Tibial nerve (tissue), 4 donors: Measurements from ENCODE around the gene CLECL1. TPM values are rescaled to one million over a fixed set of nuclear protein-coding genes. Genes with fewer than 3 reads are reported as not detected.
"Not testable (repeated sequence)": the region's sequence is repeated elsewhere in the genome, so short reads cannot be mapped to it uniquely, and the experiment has no call there.

ENCODE experiments used
- DNase-seq, 2 donors: peaks; one replicate each; pipeline ENCODE4 v3.0.0-alpha.2; 2019; ENCODE audit warnings: low spot score in 2 of 2
- H3K27ac ChIP-seq, 4 donors: fragments of 200-600 bp; sonication (generic) in 3 of 4; one replicate each; pipeline ENCODE4 v1.5.1; 2017 to 2019; ENCODE audit warnings: mild to moderate bottlenecking in 1 of 4
- H3K27me3 ChIP-seq, 2 donors: fragments of 200-600 bp; sonication (generic) in 1 of 2; one replicate each; pipeline versions ENCODE4 v1.5.1 to v1.6.0; 2017 to 2019
- H3K36me3 ChIP-seq, 3 donors: fragments of 200-600 bp; sonication (generic); one replicate each; pipeline ENCODE4 v1.5.1; 2018 to 2019
- H3K4me1 ChIP-seq, 4 donors: fragments of 200-600 bp; sonication (generic) in 3 of 4; one replicate each; pipeline ENCODE4 v1.5.1; 2017 to 2019
- H3K4me3 ChIP-seq, 4 donors: fragments of 200-600 bp; sonication (generic) in 3 of 4; one replicate each; pipeline ENCODE4 v1.5.1; 2017 to 2019; ENCODE audit warnings: mild to moderate bottlenecking in 1 of 4, moderate library complexity in 1 of 4
- H3K9me3 ChIP-seq, 4 donors: fragments of 200-600 bp; sonication (generic) in 3 of 4; one replicate each; pipeline ENCODE4 v1.5.1; 2017 to 2019
- CTCF ChIP-seq, 5 experiments: fragments of 200-600 bp in 3 of 5; fragments of 450-650 bp in 2 of 5; sonication (generic) in 3 of 5; IDR thresholded peaks; one replicate each; pipeline ENCODE4 v1.5.1; 2016 to 2019; ENCODE audit warnings: antibody characterized with exemption in 5 of 5, mild to moderate bottlenecking in 3 of 5, moderate library complexity in 2 of 5
- EP300 ChIP-seq, 2 donors: sonication (generic); formaldehyde crosslinking; IDR thresholded peaks; one replicate each; pipeline ENCODE4 v1.6.1; 2017; ENCODE audit warnings: antibody characterized with exemption in 2 of 2, mild to moderate bottlenecking in 1 of 2
- POLR2A ChIP-seq, 2 donors: fragments of 450-650 bp; IDR thresholded peaks; one replicate each; pipeline ENCODE4 v1.6.1; 2017; ENCODE audit warnings: antibody characterized with exemption in 2 of 2, mild to moderate bottlenecking in 2 of 2, moderate library complexity in 2 of 2
- WGBS, 2 donors: methylation state at CpG; one replicate each; pipeline ENCODE4 v1.1.5; 2018; 5-methylcytosine and 5-hydroxymethylcytosine counted together
- total RNA-seq, 4 donors: library from RNA; depleted of rRNA; stranded (reverse); fragments of >200 nt; gene quantifications; one replicate each; pipeline ENCODE4 v1.1.0, GENCODE V29; 2016

The CLECL1 gene
- total RNA-seq, 4 donors from 2014 or later: not detected

GRCh38 chr12:9745199-9745598, 12.3 kb upstream of the CLECL1 start:
- no peak overlapping the region for H3K27ac ChIP-seq
- H3K27me3 ChIP-seq: no peaks in the 10 kb centered on the region
- no peak for TF ChIP-seq EP300 (IDR thresholded peaks at IDR 0.05)
- no peak for TF ChIP-seq POLR2A (IDR thresholded peaks at IDR 0.05)
- TF ChIP-seq CTCF (IDR thresholded peaks at IDR 0.05): no peak
- no peak for DNase-seq
- peaks cover 0 to 4% (median under 1%) of the 10 kb centered on the region in 4 donors for H3K4me1 ChIP-seq
- no peaks in the 10 kb centered on the region for H3K36me3 ChIP-seq
- no peaks in the 10 kb centered on the region for H3K9me3 ChIP-seq
- WGBS, 2 donors: 46 to 52% methylated on average over 3 of the region's 3 CpGs
- H3K4me3 ChIP-seq: no peak overlapping the region

GRCh38 chr12:9742661-9743060, 9.8 kb upstream of the CLECL1 start:
- no peak for DNase-seq
- Histone ChIP-seq H3K9me3 (no peaks in the 10 kb centered on the region), H3K27ac (peak overlapping the region in 1 of 4 donors; percentile 48), H3K27me3 (no peaks in the 10 kb centered on the region), H3K4me1 (peaks cover 0 to 5% (median 0%) of the 10 kb centered on the region in 4 donors), H3K36me3 (no peaks in the 10 kb centered on the region), H3K4me3 (no peak overlapping the region)
- WGBS, 2 donors: 65 to 67% methylated on average over 5 of the region's 5 CpGs
- no peak for TF ChIP-seq CTCF (IDR thresholded peaks at IDR 0.05)
- no peak for TF ChIP-seq POLR2A (IDR thresholded peaks at IDR 0.05)

GRCh38 chr12:9741726-9742125, 8.8 kb upstream of the CLECL1 start:
- H3K36me3 ChIP-seq: no peaks in the 10 kb centered on the region
- peaks cover 0 to 8% (median 0%) of the 10 kb centered on the region in 4 donors for H3K4me1 ChIP-seq
- H3K9me3 ChIP-seq: no peaks in the 10 kb centered on the region
- H3K27ac ChIP-seq: peak overlapping the region in 1 of 4 donors; percentile 48
- 76 to 90% methylated on average over 4 of the region's 4 CpGs for WGBS, 2 donors
- TF ChIP-seq CTCF (IDR thresholded peaks at IDR 0.05) (no peak), EP300 (IDR thresholded peaks at IDR 0.05) (no peak), POLR2A (IDR thresholded peaks at IDR 0.05) (no peak)
- DNase-seq: no peak
- no peaks in the 10 kb centered on the region for H3K27me3 ChIP-seq
- H3K4me3 ChIP-seq: no peak overlapping the region

- Histone ChIP-seq H3K9me3 (no peaks in the 10 kb centered on the region), H3K27ac (peak overlapping the region in 1 of 4 donors; percentile 70), H3K4me1 (peaks cover 0 to 8% (median 0%) of the 10 kb centered on the region in 4 donors), H3K36me3 (no peaks in the 10 kb centered on the region), H3K4me3 (peak overlapping the region in 3 of 4 donors; percentile 11 to 40 (median 40)), H3K27me3 (no peaks in the 10 kb centered on the region)
- no peak for DNase-seq
- 67 to 76% methylated on average over 7 of the region's 7 CpGs for WGBS, 2 donors
- no peak for TF ChIP-seq CTCF (IDR thresholded peaks at IDR 0.05)
- TF ChIP-seq EP300 (IDR thresholded peaks at IDR 0.05): no peak
- no peak for TF ChIP-seq POLR2A (IDR thresholded peaks at IDR 0.05)
Measured at GRCh38 chr12:9740106-9740750, 7.3 kb upstream of the CLECL1 start.

GRCh38 chr12:9739404-9740105, 6.7 kb upstream of the CLECL1 start:
- WGBS, 2 donors: 53 to 76% methylated on average over 11 to 35 of the region's 54 CpGs
- H3K4me1 ChIP-seq: not testable (repeated sequence)

GRCh38 chr12:9738905-9739304, 6.0 kb upstream of the CLECL1 start:
- 90 to 91% methylated on average over 14 of the region's 14 CpGs for WGBS, 2 donors
- H3K27ac ChIP-seq: not testable (repeated sequence)

More at GRCh38 chr12:9739404-9740105, 6.7 kb upstream of the CLECL1 start:
- DNase-seq, H3K27me3 ChIP-seq, H3K9me3 ChIP-seq, H3K36me3 ChIP-seq: not testable (repeated sequence)
- Histone ChIP-seq H3K4me3 (peak overlapping the region in 3 of 4 donors; percentile 11 to 40 (median 40)), H3K27ac (peak overlapping the region in 1 of 4 donors; percentile 70)

More at GRCh38 chr12:9738905-9739304, 6.0 kb upstream of the CLECL1 start:
- DNase-seq, H3K27me3 ChIP-seq, H3K36me3 ChIP-seq, H3K4me3 ChIP-seq, H3K9me3 ChIP-seq, H3K4me1 ChIP-seq: not testable (repeated sequence)
